ENCODE results near the gene SIX4.

GRCh38 chr14:60720962-60721325, 3.2 kb downstream of the SIX4 start:
- TF ChIP-seq POLR2AphosphoS5 (IDR thresholded peaks at IDR 0.05): no peak
- TF ChIP-seq, protein P1, sequence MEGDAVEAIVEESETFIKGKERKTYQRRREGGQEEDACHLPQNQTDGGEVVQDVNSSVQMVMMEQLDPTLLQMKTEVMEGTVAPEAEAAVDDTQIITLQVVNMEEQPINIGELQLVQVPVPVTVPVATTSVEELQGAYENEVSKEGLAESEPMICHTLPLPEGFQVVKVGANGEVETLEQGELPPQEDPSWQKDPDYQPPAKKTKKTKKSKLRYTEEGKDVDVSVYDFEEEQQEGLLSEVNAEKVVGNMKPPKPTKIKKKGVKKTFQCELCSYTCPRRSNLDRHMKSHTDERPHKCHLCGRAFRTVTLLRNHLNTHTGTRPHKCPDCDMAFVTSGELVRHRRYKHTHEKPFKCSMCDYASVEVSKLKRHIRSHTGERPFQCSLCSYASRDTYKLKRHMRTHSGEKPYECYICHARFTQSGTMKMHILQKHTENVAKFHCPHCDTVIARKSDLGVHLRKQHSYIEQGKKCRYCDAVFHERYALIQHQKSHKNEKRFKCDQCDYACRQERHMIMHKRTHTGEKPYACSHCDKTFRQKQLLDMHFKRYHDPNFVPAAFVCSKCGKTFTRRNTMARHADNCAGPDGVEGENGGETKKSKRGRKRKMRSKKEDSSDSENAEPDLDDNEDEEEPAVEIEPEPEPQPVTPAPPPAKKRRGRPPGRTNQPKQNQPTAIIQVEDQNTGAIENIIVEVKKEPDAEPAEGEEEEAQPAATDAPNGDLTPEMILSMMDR (IDR thresholded peaks at IDR 0.05): no peak

Measured in prostate gland (tissue), 2 donors.